ENCODE measurements around the gene NT5C1B. TPM values are rescaled to one million over a fixed set of nuclear protein-coding genes. Genes with fewer than 3 reads are reported as not detected.

Gene NT5C1B
- polyA plus RNA-seq, 2 of the 4 experiments (the other 2 are of a cell fraction), result not detected

DNA sequence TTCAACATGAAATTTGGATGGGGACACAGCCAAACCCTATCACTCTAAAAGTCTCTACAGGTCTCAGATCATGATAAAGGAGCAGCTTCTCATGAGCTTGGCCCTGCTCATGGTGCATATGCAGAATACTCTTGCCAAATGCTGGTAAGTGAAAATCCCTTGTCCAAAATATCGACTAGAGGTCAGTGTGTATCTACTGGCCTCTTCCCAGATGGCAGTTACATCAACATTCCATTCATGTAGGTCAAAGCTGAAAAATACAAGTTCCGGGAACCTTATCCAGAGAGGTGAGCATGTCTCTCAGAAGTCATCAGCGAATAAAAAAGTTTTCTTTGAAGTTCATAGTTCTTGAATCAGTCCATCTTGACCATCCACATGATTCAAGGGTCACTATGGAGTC lies 7.6 kb upstream of the NT5C1B start:
- ChIA-PET POLR2A (no interaction called here), CTCF (no interaction called here)
- H3K4me3 ChIP-seq, result no peak overlapping the region
- H3K4me2 ChIP-seq, result no peak overlapping the region
- no peak overlapping the region for H3K27ac ChIP-seq
- 25% methylated on average over 3 of the region's 3 CpGs for WGBS (ENCODE audit: missing lambda C conversion rate)
- H3K9me3 ChIP-seq, result no peaks in the 10 kb centered on the region
- DNase-seq (ENCODE audit: low read depth in 1 of 2, low spot score in 1 of 2) (no peak), ATAC-seq (no peak), FAIRE-seq (no peak)
- no peaks in the 10 kb centered on the region for H3K4me1 ChIP-seq
- TF ChIP-seq CHD2 (IDR thresholded peaks at IDR 0.05; ENCODE audit: low read length, partially characterized antibody) (no peak), MAFK (IDR thresholded peaks at IDR 0.05; ENCODE audit: partially characterized antibody) (no peak), KDM1A (IDR thresholded peaks at IDR 0.05; ENCODE audit: low read depth) (no peak), HOXB5 (CRISPR knock-in tag; IDR thresholded peaks at IDR 0.05) (no peak), FOXS1 (CRISPR knock-in tag; IDR thresholded peaks at IDR 0.05) (no peak), HEYL (CRISPR knock-in tag; IDR thresholded peaks at IDR 0.05) (no peak), FOSB (CRISPR knock-in tag; IDR thresholded peaks at IDR 0.05) (no peak)
- TF ChIP-seq, protein P1, sequence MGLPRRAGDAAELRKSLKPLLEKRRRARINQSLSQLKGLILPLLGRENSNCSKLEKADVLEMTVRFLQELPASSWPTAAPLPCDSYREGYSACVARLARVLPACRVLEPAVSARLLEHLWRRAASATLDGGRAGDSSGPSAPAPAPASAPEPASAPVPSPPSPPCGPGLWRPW (IDR thresholded peaks at IDR 0.05), result no peak
- TF ChIP-seq, protein P2, sequence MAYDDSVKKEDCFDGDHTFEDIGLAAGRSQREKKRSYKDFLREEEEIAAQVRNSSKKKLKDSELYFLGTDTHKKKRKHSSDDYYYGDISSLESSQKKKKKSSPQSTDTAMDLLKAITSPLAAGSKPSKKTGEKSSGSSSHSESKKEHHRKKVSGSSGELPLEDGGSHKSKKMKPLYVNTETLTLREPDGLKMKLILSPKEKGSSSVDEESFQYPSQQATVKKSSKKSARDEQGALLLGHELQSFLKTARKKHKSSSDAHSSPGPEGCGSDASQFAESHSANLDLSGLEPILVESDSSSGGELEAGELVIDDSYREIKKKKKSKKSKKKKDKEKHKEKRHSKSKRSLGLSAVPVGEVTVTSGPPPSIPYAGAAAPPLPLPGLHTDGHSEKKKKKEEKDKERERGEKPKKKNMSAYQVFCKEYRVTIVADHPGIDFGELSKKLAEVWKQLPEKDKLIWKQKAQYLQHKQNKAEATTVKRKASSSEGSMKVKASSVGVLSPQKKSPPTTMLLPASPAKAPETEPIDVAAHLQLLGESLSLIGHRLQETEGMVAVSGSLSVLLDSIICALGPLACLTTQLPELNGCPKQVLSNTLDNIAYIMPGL (CRISPR knock-in tag; IDR thresholded peaks at IDR 0.05; ENCODE audit: borderline replicate concordance), result no peak

DNA sequence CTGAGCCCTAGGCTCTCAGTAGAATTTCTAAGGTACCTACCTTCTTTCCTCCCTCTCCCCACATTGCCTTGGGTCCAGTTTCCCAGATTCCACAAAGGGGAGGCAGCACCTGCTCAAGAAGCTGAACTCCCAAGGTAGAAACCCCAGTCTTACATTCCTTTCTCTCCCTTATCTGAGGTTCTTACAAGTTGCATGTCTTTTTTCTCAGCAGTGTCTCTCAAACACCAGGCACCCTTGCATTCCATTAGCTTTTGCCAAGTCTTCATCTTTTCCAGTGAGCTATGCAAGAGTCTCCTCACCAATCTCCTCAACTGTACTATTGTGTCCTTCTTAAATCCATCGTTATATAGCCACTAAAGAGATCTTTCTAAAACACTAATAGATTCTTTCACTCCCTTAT lies 4.1 kb upstream of the NT5C1B start:
- H3K4me1 ChIP-seq, result no peaks in the 10 kb centered on the region
- TF ChIP-seq NFE2L2 (conservative IDR thresholded peaks at IDR 0.05; ENCODE audit: low read length), result no peak
- TF ChIP-seq RARB (CRISPR knock-in tag; IDR thresholded peaks at IDR 0.05), result no peak
- ChIA-PET CTCF (interaction anchor here (0.7 to 1.7 kb wide), 2 partner anchors 12 to 82 kb away, joined by 3 read pairs; no protein-coding TSS in a partner anchor), POLR2A (no interaction called here)
- no peak overlapping the region for H3K4me3 ChIP-seq
- no peak for DNase-seq (ENCODE audit: low read depth in 1 of 2, low spot score in 1 of 2)
- WGBS (ENCODE audit: missing lambda C conversion rate), result 7% methylated on average over 1 of the region's 1 CpG
- FAIRE-seq, result no peak
- ATAC-seq, result no peak
- no peak overlapping the region for H3K27ac ChIP-seq
- no peaks in the 10 kb centered on the region for H3K9me3 ChIP-seq
- no peak overlapping the region for H3K4me2 ChIP-seq

DNA sequence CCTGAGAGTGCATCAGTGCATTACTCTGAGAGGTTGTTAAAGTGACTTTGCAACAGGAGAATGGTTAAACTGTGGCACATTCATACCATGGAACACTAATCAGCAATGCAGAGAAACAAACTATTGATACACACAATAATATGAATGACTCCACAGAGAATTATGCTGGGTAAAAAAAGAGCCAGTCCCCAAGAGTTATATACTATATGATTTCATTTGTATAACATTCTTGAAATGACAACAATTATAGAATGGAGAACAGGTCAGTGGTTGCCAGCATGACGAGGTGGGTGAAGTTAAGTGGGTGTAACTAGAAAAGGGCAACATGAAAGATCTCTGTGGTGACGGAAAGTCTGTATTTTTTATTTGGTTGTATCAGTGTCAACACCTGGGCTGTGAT lies 3.0 kb upstream of the NT5C1B start:
- FAIRE-seq (no peak), ATAC-seq (no peak), DNase-seq (ENCODE audit: low read depth in 1 of 2, low spot score in 1 of 2) (no peak)
- CTCF ChIA-PET, result no interaction called here
- Histone ChIP-seq H3K4me2 (no peak overlapping the region), H3K27ac (no peak overlapping the region), H3K4me3 (no peak overlapping the region), H3K4me1 (no peaks in the 10 kb centered on the region), H3K9me3 (no peaks in the 10 kb centered on the region)
- TF ChIP-seq ZFP36 (IDR thresholded peaks at IDR 0.05; ENCODE audit: borderline replicate concordance, partially characterized antibody), result no peak
- TF ChIP-seq NFE2L2 (conservative IDR thresholded peaks at IDR 0.05; ENCODE audit: low read length), result no peak
- TF ChIP-seq, protein P3, sequence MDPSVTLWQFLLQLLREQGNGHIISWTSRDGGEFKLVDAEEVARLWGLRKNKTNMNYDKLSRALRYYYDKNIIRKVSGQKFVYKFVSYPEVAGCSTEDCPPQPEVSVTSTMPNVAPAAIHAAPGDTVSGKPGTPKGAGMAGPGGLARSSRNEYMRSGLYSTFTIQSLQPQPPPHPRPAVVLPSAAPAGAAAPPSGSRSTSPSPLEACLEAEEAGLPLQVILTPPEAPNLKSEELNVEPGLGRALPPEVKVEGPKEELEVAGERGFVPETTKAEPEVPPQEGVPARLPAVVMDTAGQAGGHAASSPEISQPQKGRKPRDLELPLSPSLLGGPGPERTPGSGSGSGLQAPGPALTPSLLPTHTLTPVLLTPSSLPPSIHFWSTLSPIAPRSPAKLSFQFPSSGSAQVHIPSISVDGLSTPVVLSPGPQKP (IDR thresholded peaks at IDR 0.05; ENCODE audit: low read depth, low read length), result no peak
- TF ChIP-seq HOXB13 (CRISPR knock-in tag; IDR thresholded peaks at IDR 0.05; ENCODE audit: low read depth), result no peak
- TF ChIP-seq, protein P4, sequence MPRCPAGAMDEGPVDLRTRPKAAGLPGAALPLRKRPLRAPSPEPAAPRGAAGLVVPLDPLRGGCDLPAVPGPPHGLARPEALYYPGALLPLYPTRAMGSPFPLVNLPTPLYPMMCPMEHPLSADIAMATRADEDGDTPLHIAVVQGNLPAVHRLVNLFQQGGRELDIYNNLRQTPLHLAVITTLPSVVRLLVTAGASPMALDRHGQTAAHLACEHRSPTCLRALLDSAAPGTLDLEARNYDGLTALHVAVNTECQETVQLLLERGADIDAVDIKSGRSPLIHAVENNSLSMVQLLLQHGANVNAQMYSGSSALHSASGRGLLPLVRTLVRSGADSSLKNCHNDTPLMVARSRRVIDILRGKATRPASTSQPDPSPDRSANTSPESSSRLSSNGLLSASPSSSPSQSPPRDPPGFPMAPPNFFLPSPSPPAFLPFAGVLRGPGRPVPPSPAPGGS (IDR thresholded peaks at IDR 0.05), result no peak
- TF ChIP-seq SMC3 (IDR thresholded peaks at IDR 0.05), result no peak
- TF ChIP-seq FOXS1 (CRISPR knock-in tag; IDR thresholded peaks at IDR 0.05), result no peak
- TF ChIP-seq TFCP2L1 (CRISPR knock-in tag; IDR thresholded peaks at IDR 0.05), result no peak
- WGBS (ENCODE audit: missing lambda C conversion rate), result 32% methylated on average over 2 of the region's 2 CpGs
- POLR2A ChIA-PET, result no interaction called here

Data from A549 (cell line).